Bone marrow (tissue), 2 donors: ENCODE measurements around the gene ORMDL3.

Source experiments
- DNase-seq, 2 donors: peaks; one replicate each; lab custom pipeline; 2025; lab: John Stamatoyannopoulos, UW

Gene ORMDL3, protein sequence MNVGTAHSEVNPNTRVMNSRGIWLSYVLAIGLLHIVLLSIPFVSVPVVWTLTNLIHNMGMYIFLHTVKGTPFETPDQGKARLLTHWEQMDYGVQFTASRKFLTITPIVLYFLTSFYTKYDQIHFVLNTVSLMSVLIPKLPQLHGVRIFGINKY

DNA sequence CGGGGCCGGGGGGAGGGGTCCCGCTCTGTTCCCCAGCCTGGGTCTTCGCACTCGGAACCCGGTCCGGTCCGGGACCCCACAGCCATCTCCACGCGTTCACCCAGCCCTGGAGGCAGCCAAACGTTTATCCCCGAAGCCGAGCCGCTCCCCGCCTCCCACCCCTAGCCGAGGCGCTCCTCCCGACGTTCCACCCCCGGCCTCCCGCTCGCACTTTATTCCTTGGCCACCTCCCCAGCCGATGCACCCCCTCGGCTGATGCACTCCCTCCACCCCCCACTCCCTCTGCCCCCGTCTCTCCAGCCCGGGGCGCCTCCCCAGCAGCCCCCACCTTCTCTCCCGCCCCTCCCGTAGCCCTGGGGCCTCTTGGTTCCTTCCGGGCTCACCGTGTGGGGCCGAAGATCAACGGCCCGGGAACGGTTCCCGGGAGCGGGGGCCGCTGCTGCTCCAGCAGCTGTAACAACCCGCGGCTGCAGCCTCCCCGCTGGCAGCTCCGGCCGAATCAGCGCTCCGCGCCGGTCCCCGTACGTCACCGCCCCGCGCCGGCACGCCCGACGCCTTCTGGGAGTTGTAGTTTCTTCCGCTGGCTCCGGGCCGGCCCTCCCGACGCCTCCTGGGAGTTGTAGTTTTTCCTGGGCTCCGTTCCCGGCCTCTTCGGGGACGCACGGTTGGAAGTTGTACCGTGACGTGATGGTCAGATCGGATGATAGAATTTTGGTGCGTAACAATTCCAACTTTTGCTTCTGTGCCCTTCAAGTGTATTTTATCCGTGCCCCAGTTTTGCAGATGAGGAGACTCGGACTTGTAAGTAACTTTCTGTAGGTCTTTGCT lies at the start of gene ORMDL3, which contains the start of gene LRRC3C:
TSS of gene ORMDL3 (minus strand) at position 501 of the 828 bp plus-strand sequence. CDS start 3,398 bp downstream, outside the sequence.
TSS of gene LRRC3C (plus strand) at position 632 of the 828 bp plus-strand sequence. CDS start 13,792 bp downstream, outside the sequence.
- DNase-seq = peak; percentile 80 to 82

DNA sequence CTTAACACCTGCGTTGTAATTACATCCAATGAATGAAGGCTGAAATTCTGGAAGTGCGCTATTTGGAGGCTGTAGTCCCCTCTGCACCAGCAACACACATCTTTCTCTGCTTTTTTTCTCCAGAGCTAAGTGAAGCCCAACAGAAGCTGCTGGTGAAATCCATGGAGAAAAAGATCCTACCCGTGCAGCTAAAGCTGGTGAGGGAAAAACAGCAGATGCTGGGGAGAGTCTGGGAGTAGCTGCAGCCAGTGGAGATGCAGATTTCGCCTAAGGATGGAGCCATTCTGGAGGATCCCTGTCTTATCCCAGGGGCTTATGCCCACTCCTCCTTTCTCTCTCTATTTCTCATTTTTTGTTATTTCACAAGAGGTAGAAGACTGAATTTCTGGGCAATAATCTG lies 48.4 kb upstream of the ORMDL3 start:
- no peak for DNase-seq

DNA sequence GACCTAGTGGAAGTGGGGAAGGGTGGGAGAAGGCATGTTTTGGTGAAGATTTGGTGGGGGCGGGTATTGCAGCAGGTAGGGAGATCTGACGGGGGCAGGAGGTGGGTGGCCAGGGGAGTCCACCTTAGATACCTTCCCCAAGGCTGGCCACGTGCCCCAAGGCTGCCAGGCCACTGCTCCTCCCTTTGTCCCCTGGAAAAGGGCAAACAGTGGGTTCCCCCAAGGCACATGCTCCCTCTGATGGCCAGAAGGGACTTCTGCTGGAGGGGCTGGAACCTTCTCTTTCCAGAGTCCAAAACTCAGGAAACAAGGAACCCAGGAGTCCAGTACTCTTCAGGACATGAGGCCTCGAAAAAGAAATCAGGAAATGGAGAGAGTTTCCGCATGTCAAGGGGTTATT lies 47.0 kb upstream of the ORMDL3 start:
- no peak for DNase-seq

GRCh38 chr17:39973496-39973895 lies 46.1 kb upstream of the ORMDL3 start:
- DNase-seq = no peak

DNA sequence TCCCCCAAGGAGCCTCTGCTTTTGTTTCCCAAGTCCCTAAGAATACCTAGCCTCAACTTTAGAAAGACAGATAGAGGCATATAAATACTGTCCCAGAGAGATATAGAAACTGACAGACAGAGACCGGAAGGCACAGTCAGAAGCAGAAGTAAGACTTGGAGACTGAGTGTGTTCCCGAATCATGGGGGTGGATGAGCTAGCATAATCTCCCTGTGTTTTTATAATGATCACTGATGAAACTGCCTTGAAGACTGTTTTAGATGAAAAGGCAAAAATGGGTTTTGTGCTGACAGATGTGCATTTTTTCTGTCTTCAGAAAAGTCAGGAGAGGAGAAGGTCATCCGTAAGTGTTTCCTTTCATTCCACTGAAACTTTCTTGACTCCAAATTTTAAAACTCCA lies 44.9 kb upstream of the ORMDL3 start:
- DNase-seq = peak in 1 of 2 donors; percentile 71

DNA sequence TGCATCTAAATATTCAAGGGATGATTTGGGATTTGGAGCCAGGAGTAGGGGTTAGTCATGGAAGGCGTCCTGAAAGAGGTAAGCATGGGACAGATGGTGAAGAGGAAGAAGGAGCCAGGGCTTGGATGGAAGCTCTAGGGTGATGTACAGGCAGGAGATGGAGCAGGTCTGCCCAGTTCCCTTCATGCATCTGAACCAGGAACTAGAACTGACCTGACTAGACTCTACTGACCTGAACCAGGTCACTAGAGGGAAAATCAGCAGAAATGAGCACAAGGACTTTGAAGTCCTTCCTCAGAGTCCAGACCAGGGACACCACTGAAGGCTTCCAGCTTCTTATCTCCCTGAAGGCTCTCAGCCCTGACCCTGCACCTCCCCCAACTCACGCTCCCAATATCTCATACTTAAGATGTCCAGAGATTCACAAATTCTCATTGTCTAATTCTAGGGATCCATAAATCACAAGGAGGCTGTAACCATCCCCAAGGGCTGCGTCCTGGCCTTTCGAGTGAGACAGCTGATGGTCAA lies 43.7 kb upstream of the ORMDL3 start:
- no peak for DNase-seq

DNA sequence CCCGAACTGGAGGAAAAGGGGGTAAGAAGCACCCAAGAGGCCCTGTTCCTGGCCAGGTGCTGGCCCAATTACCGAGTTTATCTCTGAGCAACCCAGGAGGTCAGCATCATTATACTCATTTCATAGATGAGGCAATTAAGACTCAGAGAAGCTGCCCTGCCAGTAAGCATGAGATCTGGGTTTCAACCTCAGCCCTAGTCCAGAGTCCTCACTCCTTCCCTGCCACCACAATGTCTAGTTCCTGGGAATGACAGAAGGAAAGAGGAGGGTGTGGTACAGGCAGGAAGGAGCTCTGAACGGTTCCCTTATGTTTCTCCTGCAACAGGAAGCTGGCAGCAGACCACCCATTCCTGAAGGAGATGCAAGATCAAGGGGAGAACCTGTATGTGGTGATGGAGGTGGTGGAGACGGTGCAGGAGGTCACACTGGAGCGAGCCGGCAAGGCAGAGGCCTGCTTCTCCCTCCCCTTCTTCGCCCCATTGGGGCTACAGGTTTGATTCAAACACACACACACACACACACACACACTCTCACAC lies 42.8 kb upstream of the ORMDL3 start:
- no peak for DNase-seq

- DNase-seq = no peak
Measured at GRCh38 chr17:39969375-39969774, 42.0 kb upstream of the ORMDL3 start.

DNA sequence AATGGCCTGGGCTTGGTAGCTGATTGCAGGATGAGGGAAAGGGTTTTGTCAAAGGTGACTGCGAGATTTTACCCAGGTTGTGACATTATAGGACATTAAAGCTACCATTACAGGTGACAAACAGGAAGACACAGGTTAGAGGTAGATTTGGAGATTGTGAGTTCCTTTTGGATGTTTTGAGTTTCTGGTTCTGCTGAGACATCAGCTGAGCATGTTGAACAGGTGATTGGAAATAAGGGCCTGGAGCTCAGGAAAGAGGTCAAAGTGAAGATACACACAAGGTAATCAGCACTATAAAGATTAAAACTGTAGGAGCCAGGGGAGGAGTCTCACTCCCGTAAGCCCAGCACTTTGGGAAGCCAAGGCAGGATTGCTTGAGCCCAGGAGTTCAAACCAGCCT lies 41.4 kb upstream of the ORMDL3 start:
- no peak for DNase-seq

GRCh38 chr17:39966771-39967170 lies 39.4 kb upstream of the ORMDL3 start:
- no peak for DNase-seq

DNA sequence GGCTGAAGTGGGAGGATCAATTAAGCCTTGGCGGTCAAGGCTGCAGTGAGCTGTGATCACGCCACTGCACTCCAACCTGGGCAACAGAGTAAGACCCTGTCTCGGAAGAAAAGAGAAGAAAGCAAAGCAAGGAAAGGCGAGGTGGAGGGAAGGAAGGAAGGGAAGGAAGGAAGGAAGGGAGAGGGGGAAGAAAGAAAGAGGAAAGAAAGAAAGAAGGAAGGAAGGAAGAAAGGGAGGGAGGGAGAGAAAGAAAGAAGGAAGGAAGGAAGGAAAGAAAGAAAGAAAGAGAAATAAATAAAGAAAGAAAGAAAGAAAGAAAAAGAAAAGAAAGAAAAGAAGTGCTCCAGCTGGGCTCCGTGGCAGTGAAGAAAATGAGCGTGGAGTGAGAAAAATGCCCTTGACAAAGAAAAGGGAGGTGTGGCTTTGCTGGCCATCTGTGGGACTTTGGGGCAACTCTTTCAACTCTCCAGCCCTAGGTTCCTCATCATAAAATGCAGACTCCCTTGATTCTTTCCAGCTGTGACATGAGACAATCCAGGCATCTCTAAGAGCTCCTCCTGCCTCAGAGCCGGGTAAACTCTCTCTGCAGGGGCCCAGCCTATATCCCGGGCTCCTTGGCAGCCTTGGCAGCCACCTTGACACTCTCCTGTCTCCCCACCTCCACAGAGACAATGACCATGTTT lies 37.8 kb upstream of the ORMDL3 start:
- DNase-seq = no peak

- DNase-seq = no peak
Measured at GRCh38 chr17:39963829-39964228, 36.4 kb upstream of the ORMDL3 start.

DNA sequence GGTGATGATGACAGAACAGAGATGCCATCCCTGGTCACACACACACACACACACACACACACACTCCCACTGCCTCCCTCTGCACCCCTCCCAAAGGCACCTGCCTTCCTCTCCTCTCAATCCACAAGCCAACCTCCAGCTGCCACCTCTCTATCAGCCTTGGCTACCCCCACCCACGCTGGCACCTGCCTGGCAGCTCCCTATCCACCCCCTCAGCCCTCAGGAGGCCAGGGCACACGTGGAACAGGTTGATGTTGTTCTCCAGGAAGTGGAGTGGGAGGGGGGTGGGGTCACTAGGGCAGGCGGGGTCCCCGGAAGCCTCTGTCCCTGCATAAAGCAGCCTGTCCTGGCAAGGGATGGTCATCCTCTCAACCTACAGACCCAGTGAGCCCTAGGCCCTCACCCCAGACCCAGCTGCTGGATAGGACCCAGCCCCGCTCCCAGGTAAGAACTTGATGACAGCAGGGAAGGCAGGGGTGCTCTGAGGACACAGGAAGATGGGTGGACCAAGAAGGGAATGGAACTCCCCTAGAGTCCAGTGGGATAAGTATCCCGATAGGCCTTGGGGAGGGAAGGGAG lies 35.3 kb upstream of the ORMDL3 start, which contains the start of gene GSDMA:
TSS of gene GSDMA (plus strand) at position 363 of the 579 bp plus-strand sequence. CDS start 2,684 bp downstream, outside the sequence.
- no peak for DNase-seq

DNA sequence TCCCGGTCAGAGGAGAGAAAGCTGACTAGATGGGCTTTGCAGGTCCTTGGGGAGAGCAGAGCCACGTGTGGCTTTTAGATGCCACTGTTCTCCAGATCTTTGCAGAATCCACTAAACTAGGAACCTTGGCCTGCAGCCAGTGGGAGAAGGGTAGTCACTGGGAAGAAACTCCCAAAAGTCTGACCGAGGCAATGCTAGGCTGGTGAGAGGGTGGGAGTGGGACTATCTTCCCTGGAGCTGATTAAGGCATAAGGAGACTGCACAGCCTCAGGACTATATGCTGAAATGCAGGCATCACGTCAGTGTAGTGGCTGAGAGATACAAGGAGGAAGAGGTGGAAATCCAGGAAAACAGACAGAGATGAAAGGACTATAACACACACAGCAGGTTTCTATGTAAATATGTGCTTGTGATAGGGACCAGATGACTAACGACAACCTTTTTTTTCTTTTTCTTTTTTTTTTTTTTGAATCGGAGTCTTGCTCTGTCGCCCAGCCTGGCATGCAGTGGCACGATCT lies 33.2 kb upstream of the ORMDL3 start:
- no peak for DNase-seq

GRCh38 chr17:39955726-39956225 lies 28.4 kb upstream of the ORMDL3 start:
- DNase-seq = no peak

DNA sequence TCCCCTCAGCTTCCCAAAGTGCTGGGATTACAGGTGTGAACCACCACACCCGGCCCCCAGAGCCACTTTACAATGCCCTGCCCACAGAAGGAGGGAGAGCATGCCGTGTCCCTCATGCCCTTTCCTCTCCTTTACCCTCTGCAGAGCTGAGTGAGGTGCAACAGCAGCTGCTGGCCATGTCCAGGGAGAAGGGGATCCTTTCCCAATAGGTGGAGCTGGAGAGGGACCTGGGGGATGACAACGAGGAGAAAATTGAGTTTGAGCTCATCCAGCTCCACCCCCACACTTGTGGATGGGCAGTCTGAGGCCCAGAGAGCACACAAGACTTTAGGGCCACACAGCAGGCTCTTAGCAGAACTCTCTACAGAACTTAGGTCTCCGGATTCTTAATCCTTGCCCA lies 27.5 kb upstream of the ORMDL3 start:
- no peak for DNase-seq

DNA sequence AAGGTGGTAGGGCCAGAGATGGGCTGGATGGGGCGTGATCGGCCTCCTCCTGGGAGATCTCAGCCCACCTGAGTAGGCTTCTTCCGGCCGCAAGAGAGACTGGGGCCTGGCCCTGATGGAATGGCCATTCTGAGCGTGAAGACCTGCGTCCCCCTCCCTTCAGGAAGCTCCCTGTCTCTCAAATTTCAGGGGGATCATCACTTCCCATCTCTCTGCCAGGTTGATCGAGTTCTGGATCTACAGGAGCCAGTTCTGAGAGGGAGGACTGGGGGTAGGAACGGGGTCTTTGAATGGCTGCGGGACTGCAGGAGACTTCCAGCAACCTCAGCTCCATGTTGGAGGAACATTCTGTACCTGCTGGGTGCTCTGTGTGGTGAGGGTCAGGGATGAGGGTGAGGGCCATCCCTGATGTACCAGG lies 26.1 kb upstream of the ORMDL3 start:
- no peak for DNase-seq

DNA sequence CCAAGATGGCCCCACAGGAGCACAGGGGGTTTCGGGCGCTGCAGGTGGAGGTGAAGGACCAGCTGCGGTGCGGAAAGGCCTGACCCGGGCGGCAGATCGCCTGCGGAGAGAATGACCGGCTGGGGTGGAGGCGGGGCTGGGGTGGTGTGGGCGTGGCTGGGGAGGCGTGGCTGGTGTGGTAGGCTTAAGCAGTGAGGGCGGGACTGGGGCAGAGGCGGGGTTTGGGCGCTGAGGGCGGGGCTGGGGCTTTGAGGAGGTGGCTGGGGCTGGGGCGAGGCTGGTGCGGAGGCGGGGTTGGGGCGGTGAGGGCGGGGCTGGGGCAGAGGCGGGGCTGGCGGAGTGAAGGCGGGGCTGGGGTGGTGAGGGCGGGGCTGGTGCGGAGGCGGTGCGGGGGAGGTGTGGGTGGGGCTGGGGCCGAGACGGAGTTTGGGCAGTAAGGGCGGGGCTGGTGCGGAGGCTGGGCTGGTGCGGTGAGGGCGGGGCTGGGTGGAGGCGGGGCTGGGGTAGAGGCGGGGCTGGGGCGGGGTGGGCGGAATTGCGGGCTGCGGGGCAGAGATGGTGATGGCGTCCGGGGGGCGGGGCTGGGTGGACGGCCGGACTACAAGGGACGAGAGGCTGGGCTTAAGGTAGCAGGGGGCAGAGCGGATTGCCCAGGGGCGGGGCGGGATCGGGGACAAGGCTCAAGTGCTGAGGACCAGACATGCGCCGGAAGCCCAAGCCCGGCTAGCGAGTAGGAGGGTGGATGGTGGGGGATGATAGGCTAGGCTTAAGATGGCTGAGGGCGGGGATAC lies 25.5 kb upstream of the ORMDL3 start:
- DNase-seq = peak; percentile 97

DNA sequence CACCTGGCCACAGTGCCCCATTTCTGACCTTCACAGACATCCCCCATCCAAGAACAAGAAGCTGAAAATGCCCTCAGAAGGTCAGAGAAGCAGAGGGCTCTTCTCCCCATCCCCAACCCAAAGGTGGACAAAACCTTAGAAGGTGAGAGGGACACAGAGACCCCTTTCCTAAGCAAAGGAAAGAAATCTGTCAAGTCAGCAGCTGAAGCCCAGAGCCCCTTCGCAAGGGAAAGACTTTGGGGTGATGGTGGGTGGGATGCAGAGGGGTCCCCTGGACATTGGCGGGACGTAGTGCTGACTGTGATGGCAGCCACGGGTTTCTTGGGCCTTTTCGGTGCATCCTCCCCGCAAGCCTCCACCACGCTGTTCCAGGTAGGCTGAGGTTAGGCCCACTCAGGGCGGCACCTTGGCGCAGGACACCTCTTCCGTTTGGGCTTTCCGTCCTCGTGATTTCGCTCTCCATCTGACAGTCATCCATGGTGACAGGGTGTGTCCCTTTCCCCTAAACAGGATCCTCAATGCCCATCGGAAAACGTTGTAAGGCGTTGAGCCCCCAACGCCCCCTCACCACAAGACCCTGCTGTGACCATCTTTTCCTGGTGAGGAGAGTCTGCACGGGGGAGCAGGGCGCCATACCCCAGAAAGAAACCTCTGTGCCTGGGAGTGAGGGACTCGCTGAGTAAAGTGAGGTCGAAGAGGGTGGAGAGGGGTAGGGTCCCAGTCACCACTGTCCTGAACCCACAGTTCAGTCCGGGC lies 24.7 kb upstream of the ORMDL3 start:
- DNase-seq = no peak

DNA sequence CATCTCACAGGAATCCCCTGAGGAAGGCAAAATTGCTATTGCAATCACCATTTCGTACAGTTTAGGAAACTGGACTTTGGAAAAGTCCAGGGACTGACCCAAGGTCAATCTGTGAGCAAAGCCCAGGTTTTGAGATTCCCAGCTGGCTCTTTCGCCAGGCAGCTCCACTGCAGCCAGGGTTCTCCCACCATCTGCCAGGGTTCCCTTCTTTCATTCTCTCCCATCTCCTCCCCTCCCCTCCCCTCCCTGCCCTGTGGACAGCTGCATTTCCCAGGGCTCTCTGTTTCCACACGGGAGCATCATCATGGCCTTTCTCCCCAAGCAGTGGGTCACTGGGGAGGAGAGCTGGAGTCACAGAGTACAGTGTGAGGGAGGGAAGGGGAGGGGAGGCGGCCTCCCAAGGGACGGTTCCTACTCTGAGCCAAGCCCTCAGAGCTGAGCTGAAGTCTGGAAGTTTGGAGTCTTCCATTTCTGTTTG lies 23.5 kb upstream of the ORMDL3 start:
- no peak for DNase-seq
